K562 (cell line): ENCODE data around the gene GCK. TPM values are rescaled to one million over a fixed set of nuclear protein-coding genes. Genes with fewer than 3 reads are reported as not detected.

ENCODE experiments used
- ATF7 ChIP-seq: fragments of 450-650 bp; IDR thresholded peaks from 2 replicates; pipeline ENCODE4 v1.7.1; 2014; ENCODE audit warnings: mild to moderate bottlenecking, moderate library complexity
- BRD4 ChIP-seq: fragments of 200-600 bp; sonication (generic); IDR thresholded peaks from 2 replicates; pipeline ENCODE4 v1.6.1; 2017; ENCODE audit warnings: inconsistent platforms
- CBFA2T2 ChIP-seq: fragments of 450-650 bp; conservative IDR thresholded peaks from 2 replicates; pipeline ENCODE4 v1.6.1; 2017; ENCODE audit warnings: mild to moderate bottlenecking
- ELK1 ChIP-seq: sonication (generic); formaldehyde crosslinking; IDR thresholded peaks from 2 replicates; pipeline ENCODE4 v1.8.1; 2022; ENCODE audit warnings: missing genetic modification reagents
- GABPB1 ChIP-seq: sonication (generic); formaldehyde crosslinking; IDR thresholded peaks from 2 replicates; pipeline ENCODE4 v1.8.0; 2022; ENCODE audit warnings: mild to moderate bottlenecking, missing genetic modification reagents
- HES1 ChIP-seq: fragments of 450-650 bp; IDR thresholded peaks from 2 replicates; pipeline ENCODE4 v1.6.1; 2016; ENCODE audit warnings: low read depth, mild to moderate bottlenecking, moderate library complexity
- HEY1 ChIP-seq: fragments of 250-450 bp; sonication (Bioruptor Pico); IDR thresholded peaks from 2 replicates; pipeline ENCODE4 v1.5.0; 2020; ENCODE audit warnings: mild to moderate bottlenecking, moderate library complexity, borderline replicate concordance
- HMG20A ChIP-seq: fragments of 450-650 bp; formaldehyde crosslinking; conservative IDR thresholded peaks from 2 replicates; pipeline ENCODE4 v1.4.0; 2020; ENCODE audit warnings: mild to moderate bottlenecking, mixed read lengths
- HMGN3 ChIP-seq: IDR thresholded peaks from 2 replicates; pipeline ENCODE4 v1.6.1; 2011; ENCODE audit warnings: borderline replicate concordance, low read depth, mild to moderate bottlenecking, mixed read lengths, low read length; ENCODE audit not compliant: insufficient read length; ENCODE audit errors: extremely low read depth
- IRF9 ChIP-seq: fragments of 450-650 bp; IDR thresholded peaks from 2 replicates; pipeline ENCODE4 v1.6.1; 2016; ENCODE audit warnings: missing biosample characterization, missing genetic modification characterization
- MEIS2 ChIP-seq: fragments of 450-650 bp; IDR thresholded peaks from 2 replicates; pipeline ENCODE4 v1.6.1; 2014; ENCODE audit warnings: mild to moderate bottlenecking; ENCODE audit not compliant: partially characterized antibody
- MIER1 ChIP-seq: fragments of 450-650 bp; IDR thresholded peaks from 2 replicates; pipeline ENCODE4 v1.6.1; 2016; ENCODE audit warnings: antibody characterized with exemption, mild to moderate bottlenecking, low read depth
- MYBL2 ChIP-seq, 2 experiments: fragments of 450-650 bp in 1 of 2; sonication (generic) in 1 of 2; formaldehyde crosslinking in 1 of 2; IDR thresholded peaks; 2 replicates each; pipeline versions ENCODE4 v1.6.1 to v1.8.1; 2017 to 2022; ENCODE audit warnings: borderline replicate concordance in 1 of 2, inconsistent platforms in 1 of 2, low read depth in 1 of 2, mild to moderate bottlenecking in 1 of 2, missing genetic modification reagents in 1 of 2, moderate library complexity in 1 of 2
- NELFE ChIP-seq: IDR thresholded peaks from 2 replicates; pipeline ENCODE4 v1.6.1; 2011; ENCODE audit warnings: mild to moderate bottlenecking; ENCODE audit not compliant: insufficient read depth, insufficient read length
- NFATC3 ChIP-seq: fragments of 450-650 bp; IDR thresholded peaks from 2 replicates; pipeline ENCODE4 v1.6.1; 2017; ENCODE audit warnings: mild to moderate bottlenecking
- NFE2L1 ChIP-seq: fragments of 450-650 bp; IDR thresholded peaks from 2 replicates; pipeline ENCODE4 v1.6.1; 2016; ENCODE audit warnings: missing genetic modification characterization, low read depth, mild to moderate bottlenecking, missing compliant biosample characterization, moderate library complexity, borderline replicate concordance
- NR2F6 ChIP-seq: fragments of 450-650 bp; formaldehyde crosslinking; IDR thresholded peaks from 2 replicates; pipeline ENCODE4 v1.4.0; 2020; ENCODE audit warnings: mild to moderate bottlenecking
- RFX1 ChIP-seq: fragments of 450-650 bp; IDR thresholded peaks from 2 replicates; pipeline ENCODE4 v1.6.1; 2016; ENCODE audit warnings: mild to moderate bottlenecking, moderate library complexity
- SETDB1 ChIP-seq: IDR thresholded peaks from one replicate; pipeline ENCODE4 v1.6.1; 2012; ENCODE audit warnings: low read length, control low read depth, inconsistent platforms
- TCFL5 ChIP-seq: fragments of 250-450 bp; sonication (Bioruptor Pico); conservative IDR thresholded peaks from 2 replicates; pipeline ENCODE4 v1.6.1; 2021; ENCODE audit warnings: mild to moderate bottlenecking, moderate library complexity, matching md5 sums
- VEZF1 ChIP-seq: fragments of 200-800 bp; sonication (Bioruptor generic); IDR thresholded peaks from 2 replicates; pipeline ENCODE4 v1.6.1; 2017; ENCODE audit warnings: missing genetic modification characterization, missing compliant biosample characterization
- XRCC4 ChIP-seq: IDR thresholded peaks from one replicate; pipeline ENCODE4 v1.6.1; 2011; ENCODE audit not compliant: insufficient read depth, insufficient read length; ENCODE audit errors: extremely low read depth
- ZNF589 ChIP-seq: fragments of 200-800 bp; sonication (Bioruptor generic); IDR thresholded peaks from 2 replicates; pipeline ENCODE4 v1.6.1; 2016; ENCODE audit warnings: low read depth, missing genetic modification characterization, missing compliant biosample characterization
- ZNF668 ChIP-seq: fragments of 250-450 bp; sonication (Bioruptor Pico); IDR thresholded peaks from 2 replicates; pipeline ENCODE4 v1.8.0; 2022; ENCODE audit warnings: mild to moderate bottlenecking, inconsistent platforms
- polyA plus RNA-seq, 8 experiments: library from polyadenylated mRNA; depleted of rRNA in 4 of 8; stranded (reverse) in 5 of 8; unstranded in 3 of 8; fragments of >200 nt; fragmentation: Nextera tagmentation in 2 of 8; fragmentation: Illumina TruSeq in 1 of 8; extraction: Ambion mirVana in 2 of 8; extraction: Trizol in 1 of 8; gene quantifications; 2 replicates each; pipeline versions ENCODE4 v1.2.1 to v1.2.3, GENCODE V29; 2011 to 2014; ENCODE audit warnings: inconsistent platforms in 1 of 8, missing spikeins in 1 of 8
- total RNA-seq, 7 experiments: library from RNA; depleted of rRNA in 6 of 7; stranded (reverse); fragments of >200 nt in 6 of 7; fragmentation: Illumina TruSeq in 2 of 7; extraction: Trizol in 2 of 7; gene quantifications; 2 replicates each; pipeline versions ENCODE4 v1.2.1 to v1.2.3, GENCODE V29; 2011 to 2021; ENCODE audit warnings: low replicate concordance in 1 of 7

GCK gene
- total and polyA plus RNA-seq, 9 of the 15 experiments (the other 6 are each of a cell fraction or from before 2014, with no cell fraction given) = 0.11 to 0.55 (median 0.16) TPM; not detected in 3

- TF ChIP-seq SETDB1 (no peak), ZNF668 (no peak), GABPB1 (CRISPR knock-in tag) (0 out of 2 replicates have a peak, but pooled peaks have one; percentile 37), XRCC4 (no peak), NFATC3 (no peak), MYBL2 (IDR thresholded peaks at IDR 0.05; ENCODE audit: low read depth) (peak; percentile 37; the same call in 1 of the 2 replicates), MYBL2 (CRISPR knock-in tag; IDR thresholded peaks at IDR 0.05; ENCODE audit: borderline replicate concordance) (no peak), TCFL5 (CRISPR knock-in tag) (no peak), IRF9 (no peak), CBFA2T2 (peak; percentile 92), VEZF1 (CRISPR knock-in tag) (peak; percentile 71), ZNF589 (CRISPR knock-in tag) (no peak), NFE2L1 (tag) (no peak), HMG20A (CRISPR knock-in tag) (no peak), ATF7 (0 out of 2 replicates have a peak, but pooled peaks have one; percentile 26), RFX1 (no peak), HES1 (no peak), HMGN3 (peak; percentile 95), NR2F6 (CRISPR knock-in tag) (no peak), NELFE (no peak), HEY1 (CRISPR knock-in tag) (no peak), ELK1 (CRISPR knock-in tag) (no peak), MEIS2 (peak; percentile 77), MIER1 (no peak), BRD4 (no peak)
These were observed 41.9 kb downstream of the GCK start (continued) for GRCh38 chr7:44147026-44147991.
